WTC11 (cell line): ENCODE results near the gene RAET1G. TPM values are rescaled to one million over a fixed set of nuclear protein-coding genes. Genes with fewer than 3 reads are reported as not detected.

Source experiments
- ATAC-seq: fragments of 200-7000 bp; cut with Tn5 transposase; 2 replicates; pipeline ENCODE4 v1.10.0; 2021; ENCODE audit warnings: mild to moderate bottlenecking, moderate library complexity
- CTCF ChIA-PET: fragments of 300-600 bp; sonication (Branson Sonifier 250); formaldehyde crosslinking; loops from one replicate; lab custom pipeline; 2021; ENCODE audit warnings: antibody characterized with exemption; lab: Charles Lee
- POLR2A ChIA-PET: fragments of 350-600 bp; sonication (Branson Sonifier 250); formaldehyde crosslinking; loops from one replicate; lab custom pipeline; 2021; ENCODE audit warnings: antibody characterized with exemption; lab: Charles Lee
- DNase-seq: peaks from one replicate; pipeline ENCODE4 v3.0.0; 2021; ENCODE audit warnings: low spot score
- H3K27ac Mint-ChIP-seq: 2 replicates; pipeline ENCODE4 v1.8.0; 2021; ENCODE audit warnings: mixed read lengths
- H3K27me3 Mint-ChIP-seq: 2 replicates; pipeline ENCODE4 v1.8.0; 2021; ENCODE audit warnings: low read depth, mild to moderate bottlenecking, moderate library complexity, mixed read lengths
- H3K36me3 Mint-ChIP-seq: 2 replicates; pipeline ENCODE4 v1.8.0; 2021; ENCODE audit warnings: mixed read lengths
- H3K4me1 Mint-ChIP-seq: 2 replicates; pipeline ENCODE4 v1.8.0; 2022; ENCODE audit warnings: mixed read lengths
- H3K4me3 Mint-ChIP-seq: 2 replicates; pipeline ENCODE4 v1.8.0; 2021; ENCODE audit warnings: mild to moderate bottlenecking, moderate library complexity, mixed read lengths
- H3K9me3 Mint-ChIP-seq: 2 replicates; pipeline ENCODE4 v1.8.0; 2021; ENCODE audit warnings: mixed read lengths
- CBFB ChIP-seq: sonication (generic); formaldehyde crosslinking; IDR thresholded peaks from 2 replicates; pipeline ENCODE4 v1.8.1; 2022; ENCODE audit warnings: mild to moderate bottlenecking, low read depth, missing genetic modification reagents
- ETV6 ChIP-seq: sonication (generic); formaldehyde crosslinking; IDR thresholded peaks from 2 replicates; pipeline ENCODE4 v1.8.1; 2022; ENCODE audit warnings: mild to moderate bottlenecking, missing genetic modification reagents
- FOXK1 ChIP-seq: sonication (generic); formaldehyde crosslinking; IDR thresholded peaks from 2 replicates; pipeline ENCODE4 v1.8.0; 2022; ENCODE audit warnings: mild to moderate bottlenecking, moderate library complexity, missing genetic modification reagents
- GABPB1 ChIP-seq: sonication (generic); formaldehyde crosslinking; IDR thresholded peaks from 2 replicates; pipeline ENCODE4 v1.8.1; 2023; ENCODE audit warnings: mild to moderate bottlenecking, missing genetic modification reagents
- GRHL2 ChIP-seq: fragments of 250-450 bp; sonication (Bioruptor Pico); IDR thresholded peaks from 2 replicates; pipeline ENCODE4 v1.8.0; 2022; ENCODE audit warnings: mild to moderate bottlenecking, moderate library complexity; ENCODE audit not compliant: insufficient replicate concordance, severe bottlenecking
- IRF2 ChIP-seq: sonication (generic); formaldehyde crosslinking; IDR thresholded peaks from 2 replicates; pipeline ENCODE4 v1.8.0; 2022; ENCODE audit warnings: low read depth, missing genetic modification reagents, borderline replicate concordance
- KAT7 ChIP-seq: sonication (generic); formaldehyde crosslinking; IDR thresholded peaks from 2 replicates; pipeline ENCODE4 v1.8.1; 2023; ENCODE audit warnings: missing genetic modification reagents, mild to moderate bottlenecking, borderline replicate concordance
- NFATC4 ChIP-seq: fragments of 250-450 bp; sonication (Bioruptor Pico); IDR thresholded peaks from 2 replicates; pipeline ENCODE4 v1.9.0; 2021; ENCODE audit warnings: mild to moderate bottlenecking
- NFE2L1 ChIP-seq: sonication (generic); formaldehyde crosslinking; IDR thresholded peaks from 2 replicates; pipeline ENCODE4 v1.8.1; 2023; ENCODE audit warnings: missing genetic modification reagents
- NFYB ChIP-seq: sonication (generic); formaldehyde crosslinking; conservative IDR thresholded peaks from 2 replicates; pipeline ENCODE4 v1.8.0; 2022; ENCODE audit warnings: low read depth, missing genetic modification reagents
- NR1H2 ChIP-seq: sonication (generic); formaldehyde crosslinking; IDR thresholded peaks from 2 replicates; pipeline ENCODE4 v1.9.0; 2021; ENCODE audit warnings: mild to moderate bottlenecking, moderate library complexity, missing genetic modification reagents
- NR3C1 ChIP-seq: sonication (generic); formaldehyde crosslinking; conservative IDR thresholded peaks from 2 replicates; pipeline ENCODE4 v1.8.1; 2023; ENCODE audit warnings: low read depth, mild to moderate bottlenecking, missing genetic modification reagents
- RELA ChIP-seq: sonication (generic); formaldehyde crosslinking; IDR thresholded peaks from 2 replicates; pipeline ENCODE4 v1.8.1; 2022; ENCODE audit warnings: missing genetic modification reagents, mild to moderate bottlenecking, borderline replicate concordance
- TCF7 ChIP-seq: sonication (generic); formaldehyde crosslinking; IDR thresholded peaks from 2 replicates; pipeline ENCODE4 v1.8.0; 2022; ENCODE audit warnings: mild to moderate bottlenecking, low read depth, missing genetic modification reagents, moderate library complexity
- TEAD4 ChIP-seq: sonication (generic); formaldehyde crosslinking; IDR thresholded peaks from 2 replicates; pipeline ENCODE4 v1.8.0; 2022; ENCODE audit warnings: mild to moderate bottlenecking, missing genetic modification reagents
- TP53 ChIP-seq: sonication (generic); formaldehyde crosslinking; IDR thresholded peaks from 2 replicates; pipeline ENCODE4 v1.8.1; 2023; ENCODE audit warnings: mild to moderate bottlenecking, missing genetic modification reagents
- ZMAT4 ChIP-seq: fragments of 250-450 bp; sonication (Bioruptor Pico); IDR thresholded peaks from 2 replicates; pipeline ENCODE4 v1.9.0; 2021; ENCODE audit warnings: mild to moderate bottlenecking
- ZNF121 ChIP-seq: sonication (generic); formaldehyde crosslinking; IDR thresholded peaks from 2 replicates; pipeline ENCODE4 v1.8.0; 2023; ENCODE audit warnings: missing genetic modification reagents
- ZNF138 ChIP-seq: sonication (generic); formaldehyde crosslinking; conservative IDR thresholded peaks from 2 replicates; pipeline ENCODE4 v1.8.1; 2022; ENCODE audit warnings: mild to moderate bottlenecking, moderate library complexity, missing genetic modification reagents
- ZNF232 ChIP-seq: sonication (generic); formaldehyde crosslinking; IDR thresholded peaks from 2 replicates; pipeline ENCODE4 v1.8.0; 2022; ENCODE audit warnings: mild to moderate bottlenecking, missing genetic modification reagents
- ZNF281 ChIP-seq: sonication (generic); formaldehyde crosslinking; IDR thresholded peaks from 2 replicates; pipeline ENCODE4 v1.8.0; 2023; ENCODE audit warnings: mild to moderate bottlenecking, missing genetic modification reagents
- ZNF317 ChIP-seq: sonication (generic); formaldehyde crosslinking; IDR thresholded peaks from 2 replicates; pipeline ENCODE4 v1.8.1; 2023; ENCODE audit warnings: low read depth, mild to moderate bottlenecking, moderate library complexity, missing genetic modification reagents, borderline replicate concordance
- ZNF416 ChIP-seq: fragments of 250-450 bp; sonication (Bioruptor Pico); IDR thresholded peaks from 2 replicates; pipeline ENCODE4 v1.9.0; 2021; ENCODE audit warnings: mild to moderate bottlenecking, inconsistent platforms
- ZNF671 ChIP-seq: fragments of 250-450 bp; sonication (Bioruptor Pico); IDR thresholded peaks from 2 replicates; pipeline ENCODE4 v1.8.0; 2021; ENCODE audit warnings: mild to moderate bottlenecking
- total RNA-seq: library from RNA; stranded (reverse); gene quantifications from 3 replicates; pipeline ENCODE4 v1.2.3, GENCODE V29; 2021
- TF ChIP-seq, protein P1 (sequence below): sonication (generic); formaldehyde crosslinking; IDR thresholded peaks from 2 replicates; pipeline ENCODE4 v1.8.0; 2023; ENCODE audit warnings: missing genetic modification reagents
- TF ChIP-seq, protein P2 (sequence below): sonication (generic); formaldehyde crosslinking; IDR thresholded peaks from 2 replicates; pipeline ENCODE4 v1.8.1; 2023; ENCODE audit warnings: mild to moderate bottlenecking, missing genetic modification reagents
- TF ChIP-seq, protein P3 (sequence below): sonication (generic); formaldehyde crosslinking; IDR thresholded peaks from 2 replicates; pipeline ENCODE4 v1.8.1; 2023; ENCODE audit warnings: mild to moderate bottlenecking, moderate library complexity, missing genetic modification reagents

The RAET1G gene
- total RNA-seq, 1 experiment from 2014 or later = not detected

DNA sequence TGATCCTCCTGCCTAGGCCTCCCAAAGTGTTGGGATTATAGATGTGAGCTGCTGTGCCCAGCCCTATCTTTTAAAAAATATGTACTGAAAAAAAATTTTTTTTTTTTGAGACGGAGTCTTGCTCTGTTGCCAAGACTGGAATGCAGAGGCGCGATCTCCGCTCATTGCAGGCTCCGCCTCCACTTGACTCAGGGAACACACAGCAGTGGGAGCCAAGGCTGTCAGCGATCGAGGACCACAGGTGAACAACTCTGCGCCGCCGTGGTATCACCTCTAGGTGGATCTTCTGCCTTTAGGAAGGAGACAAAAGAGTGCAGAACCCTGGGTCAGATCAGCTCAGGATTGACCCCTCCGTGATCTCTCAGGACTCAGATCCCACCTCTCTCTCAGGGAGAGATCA, 38.7 kb downstream of the RAET1G start:
- DNase-seq (peak; percentile 63), ATAC-seq (peak; percentile 99)
- 0 out of 2 replicates have a peak, but pooled peaks cover 5% of the 10 kb centered on the region for H3K4me1 Mint-ChIP-seq
- H3K27ac Mint-ChIP-seq = no peak overlapping the region
- no peaks in the 10 kb centered on the region for H3K36me3 Mint-ChIP-seq
- POLR2A ChIA-PET = interaction anchor here (1.0 kb wide), 1 partner anchor 21 kb away, joined by 3 read pairs; the partner anchor contains the start of gene LRP11
- CTCF ChIA-PET = no interaction called here
- no peak for TF ChIP-seq NFATC4 (CRISPR knock-in tag)
- no peak for TF ChIP-seq TCF7 (CRISPR knock-in tag)
- no peak for TF ChIP-seq RELA (CRISPR knock-in tag)
- TF ChIP-seq, protein P1, sequence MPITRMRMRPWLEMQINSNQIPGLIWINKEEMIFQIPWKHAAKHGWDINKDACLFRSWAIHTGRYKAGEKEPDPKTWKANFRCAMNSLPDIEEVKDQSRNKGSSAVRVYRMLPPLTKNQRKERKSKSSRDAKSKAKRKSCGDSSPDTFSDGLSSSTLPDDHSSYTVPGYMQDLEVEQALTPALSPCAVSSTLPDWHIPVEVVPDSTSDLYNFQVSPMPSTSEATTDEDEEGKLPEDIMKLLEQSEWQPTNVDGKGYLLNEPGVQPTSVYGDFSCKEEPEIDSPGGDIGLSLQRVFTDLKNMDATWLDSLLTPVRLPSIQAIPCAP (CRISPR knock-in tag) = no peak
- no peak for TF ChIP-seq IRF2 (CRISPR knock-in tag)
- no peak for TF ChIP-seq FOXK1 (CRISPR knock-in tag)
- TF ChIP-seq TEAD4 (CRISPR knock-in tag) = no peak
- no peak for TF ChIP-seq TP53 (CRISPR knock-in tag)
- no peak for TF ChIP-seq CBFB (CRISPR knock-in tag)
- TF ChIP-seq GABPB1 (CRISPR knock-in tag) = no peak
- TF ChIP-seq ZNF121 (CRISPR knock-in tag) = no peak
- TF ChIP-seq ZMAT4 (CRISPR knock-in tag) = no peak
- TF ChIP-seq NFYB (CRISPR knock-in tag) = no peak
- TF ChIP-seq, protein P2, sequence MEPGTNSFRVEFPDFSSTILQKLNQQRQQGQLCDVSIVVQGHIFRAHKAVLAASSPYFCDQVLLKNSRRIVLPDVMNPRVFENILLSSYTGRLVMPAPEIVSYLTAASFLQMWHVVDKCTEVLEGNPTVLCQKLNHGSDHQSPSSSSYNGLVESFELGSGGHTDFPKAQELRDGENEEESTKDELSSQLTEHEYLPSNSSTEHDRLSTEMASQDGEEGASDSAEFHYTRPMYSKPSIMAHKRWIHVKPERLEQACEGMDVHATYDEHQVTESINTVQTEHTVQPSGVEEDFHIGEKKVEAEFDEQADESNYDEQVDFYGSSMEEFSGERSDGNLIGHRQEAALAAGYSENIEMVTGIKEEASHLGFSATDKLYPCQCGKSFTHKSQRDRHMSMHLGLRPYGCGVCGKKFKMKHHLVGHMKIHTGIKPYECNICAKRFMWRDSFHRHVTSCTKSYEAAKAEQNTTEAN (CRISPR knock-in tag) = no peak
- no peak for TF ChIP-seq GRHL2 (CRISPR knock-in tag)
- no peak for TF ChIP-seq ZNF232 (CRISPR knock-in tag)
- TF ChIP-seq ETV6 (CRISPR knock-in tag) = no peak
- TF ChIP-seq NR1H2 (CRISPR knock-in tag) = no peak
- no peak for TF ChIP-seq ZNF281 (CRISPR knock-in tag)
- TF ChIP-seq KAT7 (CRISPR knock-in tag) = no peak
- H3K27me3 Mint-ChIP-seq = peaks cover 29% of the 10 kb centered on the region
- H3K9me3 Mint-ChIP-seq = 0 out of 2 replicates have a peak, but pooled peaks cover 3% of the 10 kb centered on the region
- peak overlapping the region; percentile 0; the same call in 1 of the 2 replicates for H3K4me3 Mint-ChIP-seq

GRCh38 chr6:149881860-149882259, 41.1 kb downstream of the RAET1G start:
- TF ChIP-seq ZNF671 = no peak
- TF ChIP-seq IRF2 (CRISPR knock-in tag) = no peak
- TF ChIP-seq NFE2L1 (CRISPR knock-in tag) = no peak
- TF ChIP-seq NR3C1 (CRISPR knock-in tag) = no peak
- TF ChIP-seq ZNF121 (CRISPR knock-in tag) = no peak
- no peak for TF ChIP-seq TP53 (CRISPR knock-in tag)
- TF ChIP-seq TEAD4 (CRISPR knock-in tag) = no peak
- TF ChIP-seq, protein P3, sequence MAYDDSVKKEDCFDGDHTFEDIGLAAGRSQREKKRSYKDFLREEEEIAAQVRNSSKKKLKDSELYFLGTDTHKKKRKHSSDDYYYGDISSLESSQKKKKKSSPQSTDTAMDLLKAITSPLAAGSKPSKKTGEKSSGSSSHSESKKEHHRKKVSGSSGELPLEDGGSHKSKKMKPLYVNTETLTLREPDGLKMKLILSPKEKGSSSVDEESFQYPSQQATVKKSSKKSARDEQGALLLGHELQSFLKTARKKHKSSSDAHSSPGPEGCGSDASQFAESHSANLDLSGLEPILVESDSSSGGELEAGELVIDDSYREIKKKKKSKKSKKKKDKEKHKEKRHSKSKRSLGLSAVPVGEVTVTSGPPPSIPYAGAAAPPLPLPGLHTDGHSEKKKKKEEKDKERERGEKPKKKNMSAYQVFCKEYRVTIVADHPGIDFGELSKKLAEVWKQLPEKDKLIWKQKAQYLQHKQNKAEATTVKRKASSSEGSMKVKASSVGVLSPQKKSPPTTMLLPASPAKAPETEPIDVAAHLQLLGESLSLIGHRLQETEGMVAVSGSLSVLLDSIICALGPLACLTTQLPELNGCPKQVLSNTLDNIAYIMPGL (CRISPR knock-in tag) = no peak
- TF ChIP-seq ZNF138 (CRISPR knock-in tag) = no peak
- no peak for TF ChIP-seq ZNF317 (CRISPR knock-in tag)
- TF ChIP-seq ZNF416 = no peak
- peaks cover 34% of the 10 kb centered on the region for H3K27me3 Mint-ChIP-seq
- H3K9me3 Mint-ChIP-seq = 0 out of 2 replicates have a peak, but pooled peaks cover 3% of the 10 kb centered on the region
- H3K4me3 Mint-ChIP-seq = no peak overlapping the region
- no peaks in the 10 kb centered on the region for H3K36me3 Mint-ChIP-seq
- no peak overlapping the region for H3K27ac Mint-ChIP-seq
- ATAC-seq (no peak), DNase-seq (no peak)
- ChIA-PET CTCF (no interaction called here), POLR2A (no interaction called here)
- H3K4me1 Mint-ChIP-seq = 0 out of 2 replicates have a peak, but pooled peaks cover 5% of the 10 kb centered on the region
